ENCODE measurements around the gene EEA1.

Gene EEA1

GRCh38 chr12:92785563-92785950 lies 143.5 kb downstream of the EEA1 start:
- no peak for DNase-seq (ENCODE audit: low read depth in 2 of 2)
- TF ChIP-seq, protein P1, sequence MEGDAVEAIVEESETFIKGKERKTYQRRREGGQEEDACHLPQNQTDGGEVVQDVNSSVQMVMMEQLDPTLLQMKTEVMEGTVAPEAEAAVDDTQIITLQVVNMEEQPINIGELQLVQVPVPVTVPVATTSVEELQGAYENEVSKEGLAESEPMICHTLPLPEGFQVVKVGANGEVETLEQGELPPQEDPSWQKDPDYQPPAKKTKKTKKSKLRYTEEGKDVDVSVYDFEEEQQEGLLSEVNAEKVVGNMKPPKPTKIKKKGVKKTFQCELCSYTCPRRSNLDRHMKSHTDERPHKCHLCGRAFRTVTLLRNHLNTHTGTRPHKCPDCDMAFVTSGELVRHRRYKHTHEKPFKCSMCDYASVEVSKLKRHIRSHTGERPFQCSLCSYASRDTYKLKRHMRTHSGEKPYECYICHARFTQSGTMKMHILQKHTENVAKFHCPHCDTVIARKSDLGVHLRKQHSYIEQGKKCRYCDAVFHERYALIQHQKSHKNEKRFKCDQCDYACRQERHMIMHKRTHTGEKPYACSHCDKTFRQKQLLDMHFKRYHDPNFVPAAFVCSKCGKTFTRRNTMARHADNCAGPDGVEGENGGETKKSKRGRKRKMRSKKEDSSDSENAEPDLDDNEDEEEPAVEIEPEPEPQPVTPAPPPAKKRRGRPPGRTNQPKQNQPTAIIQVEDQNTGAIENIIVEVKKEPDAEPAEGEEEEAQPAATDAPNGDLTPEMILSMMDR (IDR thresholded peaks at IDR 0.05; ENCODE audit: low read depth, low read length): no peak
- H3K4me3 ChIP-seq (replicated peaks in 1 of 2; ENCODE audit: low read depth in 2 of 2, low read length in 2 of 2): no peak overlapping the region

DNA sequence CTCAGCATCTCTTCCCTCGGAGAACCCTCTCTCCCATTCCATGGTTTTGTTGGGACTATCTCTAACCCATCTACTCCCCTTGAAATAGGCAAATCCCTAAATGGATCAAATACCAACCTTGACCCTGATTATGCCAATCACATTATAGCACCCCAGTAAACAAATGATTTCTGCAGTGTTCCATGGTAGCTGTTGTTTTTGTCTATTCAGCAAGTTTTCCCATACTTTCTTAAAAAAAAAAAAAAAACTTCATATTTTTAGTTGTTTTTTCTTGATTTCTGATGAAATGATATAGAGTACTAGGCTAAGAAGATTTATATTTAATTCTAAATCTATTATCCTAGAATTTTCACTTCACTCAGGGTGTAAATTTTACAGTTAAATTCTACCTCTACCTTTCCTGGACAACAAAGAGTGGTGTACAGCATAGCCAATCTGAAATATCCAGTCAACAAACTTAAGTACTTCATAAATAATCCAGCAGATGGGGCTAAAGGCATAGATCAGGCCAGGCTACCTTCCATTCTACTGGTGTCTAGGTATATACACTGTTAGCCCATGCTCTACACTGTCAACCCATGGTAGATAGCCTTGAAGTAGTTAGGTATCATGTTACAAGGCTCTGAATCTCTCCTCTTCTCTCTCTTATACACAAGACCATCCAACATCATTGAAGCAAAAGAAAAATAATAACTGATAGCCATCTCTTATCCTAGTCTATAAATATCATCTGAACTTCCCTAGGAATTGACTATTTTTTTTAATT lies 144.1 kb downstream of the EEA1 start:
- TF ChIP-seq, protein P1 (IDR thresholded peaks at IDR 0.05; ENCODE audit: low read depth, low read length): peak; percentile 48
- no peak overlapping the region for H3K4me3 ChIP-seq (replicated peaks in 1 of 2; ENCODE audit: low read depth in 2 of 2, low read length in 2 of 2)
- peak; percentile 81 to 84 for DNase-seq (ENCODE audit: low read depth in 2 of 2)

DNA sequence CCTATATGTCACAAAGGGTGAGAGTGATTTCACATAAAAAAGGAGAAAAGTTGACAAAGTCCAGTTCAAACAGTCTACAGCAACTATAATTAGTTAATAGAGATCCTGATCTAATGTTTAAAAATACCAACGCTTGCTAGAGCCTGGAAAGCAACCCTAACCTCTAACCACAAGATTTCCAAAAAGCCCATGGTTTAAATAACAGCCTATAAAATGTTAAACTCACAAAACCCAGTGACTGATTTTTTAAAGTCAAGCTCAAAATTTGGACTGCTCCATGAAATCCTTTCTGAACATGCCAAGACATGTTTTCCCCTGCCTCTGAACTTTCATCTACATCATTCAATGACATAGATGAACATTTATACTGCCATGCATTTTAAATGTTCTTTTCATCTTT lies 144.7 kb downstream of the EEA1 start:
- DNase-seq (ENCODE audit: low read depth in 2 of 2): peak in 1 of 2 donors; percentile 6
- TF ChIP-seq, protein P1 (IDR thresholded peaks at IDR 0.05; ENCODE audit: low read depth, low read length): no peak
- H3K4me3 ChIP-seq (replicated peaks in 1 of 2; ENCODE audit: low read depth in 2 of 2, low read length in 2 of 2): no peak overlapping the region

GRCh38 chr12:92779902-92780301 lies 149.2 kb downstream of the EEA1 start:
- peak; percentile 51 to 60 for DNase-seq (ENCODE audit: low read depth in 2 of 2)
- H3K4me3 ChIP-seq (replicated peaks in 1 of 2; ENCODE audit: low read depth in 2 of 2, low read length in 2 of 2): no peak overlapping the region
- TF ChIP-seq, protein P1 (IDR thresholded peaks at IDR 0.05; ENCODE audit: low read depth, low read length): no peak

DNA sequence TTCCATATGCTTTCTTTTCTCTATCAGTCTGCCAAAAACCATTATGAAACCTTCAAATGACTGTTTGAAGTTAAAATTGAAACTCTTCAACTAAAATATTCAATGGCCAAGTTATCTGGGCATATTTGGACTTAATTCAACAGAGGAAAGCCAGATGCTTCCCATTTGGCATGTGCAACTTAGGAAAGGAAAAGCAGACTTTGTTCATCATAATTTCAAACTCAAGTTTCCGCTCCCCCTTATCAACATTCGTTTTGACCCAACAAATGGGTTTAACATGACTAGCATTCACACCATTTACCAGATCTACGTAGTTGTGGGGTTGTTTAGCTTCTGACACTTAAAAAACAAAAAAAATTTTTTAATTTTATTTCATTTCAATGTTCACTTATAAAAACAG lies 150.6 kb downstream of the EEA1 start:
- no peak overlapping the region for H3K4me3 ChIP-seq (replicated peaks in 1 of 2; ENCODE audit: low read depth in 2 of 2, low read length in 2 of 2)
- DNase-seq (ENCODE audit: low read depth in 2 of 2): peak in 1 of 2 donors; percentile 62
- TF ChIP-seq, protein P1 (IDR thresholded peaks at IDR 0.05; ENCODE audit: low read depth, low read length): no peak

- no peak for DNase-seq (ENCODE audit: low read depth in 2 of 2)
- TF ChIP-seq, protein P1 (IDR thresholded peaks at IDR 0.05; ENCODE audit: low read depth, low read length): no peak
Observed at GRCh38 chr12:92775416-92775815, 153.7 kb downstream of the EEA1 start.

More at GRCh38 chr12:92775416-92775815, 153.7 kb downstream of the EEA1 start:
- H3K4me3 ChIP-seq (replicated peaks in 1 of 2; ENCODE audit: low read depth in 2 of 2, low read length in 2 of 2): no peak overlapping the region
